A549 (cell line): ENCODE results near the gene CFAP73. TPM values are rescaled to one million over a fixed set of nuclear protein-coding genes. Genes with fewer than 3 reads are reported as not detected.

Experiments
- ATAC-seq, 2 experiments: fragments of 200-7000 bp in 1 of 2; fragments of >200 bp in 1 of 2; cut with Nextera tagmentation in 1 of 2; cut with Tn5 transposase in 1 of 2; 3 replicates each; pipeline versions ENCODE4 v1.8.0 to v1.9.1; 2018 to 2020; ENCODE audit warnings: mild to moderate bottlenecking in 1 of 2, moderate library complexity in 1 of 2
- CTCF ChIA-PET: fragments of 300-600 bp; sonication (Branson Sonifier 250); formaldehyde crosslinking; extraction: SDS; loops from one replicate; lab custom pipeline; 2021; ENCODE audit warnings: antibody characterized with exemption, inconsistent platforms; lab: Yijun Ruan, JAX
- POLR2A ChIA-PET: fragments of 350-600 bp; formaldehyde crosslinking; extraction: SDS; loops from one replicate; lab custom pipeline; 2021; ENCODE audit warnings: antibody characterized with exemption, inconsistent platforms; lab: Yijun Ruan, JAX
- DNase-seq, 2 experiments: peaks; one replicate each; pipeline versions ENCODE4 v3.0.0 to v3.0.0-alpha.2; 2011 to 2016; ENCODE audit warnings: low read depth in 1 of 2, low spot score in 1 of 2
- FAIRE-seq: peaks from 2 replicates; lab custom pipeline; 2011; peaks lifted over from hg19 to GRCh38; lab: Jason Lieb, UNC
- H3K27ac ChIP-seq, 2 experiments: fragments of >200 bp; sonication (Bioruptor Twin); formaldehyde crosslinking; 3 replicates each; pipeline ENCODE4 v1.5.1; 2016 to 2017
- H3K4me1 ChIP-seq: fragments of >200 bp; sonication (Bioruptor Twin); formaldehyde crosslinking; 3 replicates; pipeline ENCODE4 v1.6.1; 2016
- H3K4me2 ChIP-seq: fragments of >200 bp; sonication (Bioruptor Twin); formaldehyde crosslinking; 3 replicates; pipeline ENCODE4 v1.6.1; 2016
- H3K4me3 ChIP-seq: fragments of >200 bp; sonication (Bioruptor Twin); formaldehyde crosslinking; 3 replicates; pipeline ENCODE4 v1.5.1; 2016
- H3K9me3 ChIP-seq: fragments of >200 bp; sonication (Bioruptor Twin); formaldehyde crosslinking; 3 replicates; pipeline ENCODE4 v1.6.1; 2016
- BHLHE40 ChIP-seq: IDR thresholded peaks from 2 replicates; pipeline ENCODE4 v1.6.1; 2012; ENCODE audit warnings: low read depth, low read length, inconsistent platforms
- CBX2 ChIP-seq: fragments of 200-600 bp; sonication (generic); IDR thresholded peaks from 2 replicates; pipeline ENCODE4 v1.6.1; 2016; ENCODE audit warnings: low read depth, mild to moderate bottlenecking, borderline replicate concordance
- CEBPB ChIP-seq, 2 experiments: fragments of >200 bp in 1 of 2; sonication (Bioruptor Twin) in 1 of 2; formaldehyde crosslinking in 1 of 2; IDR thresholded peaks; 2 replicates each; pipeline ENCODE4 v1.6.1; 2012 to 2016
- CHD2 ChIP-seq: fragments of 150-350 bp; IDR thresholded peaks from 2 replicates; pipeline ENCODE4 v1.6.1; 2014; ENCODE audit warnings: low read length; ENCODE audit not compliant: partially characterized antibody
- ESRRA ChIP-seq: fragments of 150-350 bp; IDR thresholded peaks from 2 replicates; pipeline ENCODE4 v1.6.1; 2014; ENCODE audit warnings: mild to moderate bottlenecking, low read length, borderline replicate concordance
- FOSB ChIP-seq: fragments of 250-450 bp; sonication (Bioruptor Pico); IDR thresholded peaks from 2 replicates; pipeline ENCODE4 v1.5.0; 2020; ENCODE audit warnings: mild to moderate bottlenecking, moderate library complexity
- FOXS1 ChIP-seq: fragments of 250-450 bp; sonication (Bioruptor Pico); IDR thresholded peaks from 2 replicates; pipeline ENCODE4 v1.5.0; 2020; ENCODE audit warnings: mild to moderate bottlenecking, moderate library complexity
- HOXB5 ChIP-seq: fragments of 250-450 bp; sonication (Bioruptor Pico); IDR thresholded peaks from 2 replicates; pipeline ENCODE4 v1.5.0; 2020; ENCODE audit warnings: mild to moderate bottlenecking, moderate library complexity
- JUN ChIP-seq, 2 experiments: fragments of >200 bp; sonication (Bioruptor Twin); formaldehyde crosslinking; IDR thresholded peaks; 2 replicates in 1 of 2; 3 replicates in 1 of 2; pipeline ENCODE4 v1.6.1; 2016 to 2017
- KDM5A ChIP-seq: fragments of 200-600 bp; sonication (generic); IDR thresholded peaks from 2 replicates; pipeline ENCODE4 v1.6.1; 2016; ENCODE audit warnings: antibody characterized with exemption, mild to moderate bottlenecking
- NFE2L2 ChIP-seq: fragments of 150-350 bp; conservative IDR thresholded peaks from 2 replicates; pipeline ENCODE4 v1.6.1; 2014; ENCODE audit warnings: low read length
- POLR2AphosphoS2 ChIP-seq: conservative IDR thresholded peaks from 2 replicates; pipeline ENCODE4 v1.6.1; 2012; ENCODE audit warnings: low read length, improper control_type of control experiment, inconsistent platforms
- RAD21 ChIP-seq, 2 experiments: fragments of >200 bp in 1 of 2; sonication (Bioruptor Twin) in 1 of 2; formaldehyde crosslinking in 1 of 2; IDR thresholded peaks in 1 of 2; conservative IDR thresholded peaks in 1 of 2; 2 replicates in 1 of 2; 3 replicates in 1 of 2; pipeline ENCODE4 v1.6.1; 2012 to 2018; ENCODE audit warnings: inconsistent platforms in 1 of 2
- RARB ChIP-seq: fragments of 250-450 bp; sonication (Bioruptor Pico); IDR thresholded peaks from 2 replicates; pipeline ENCODE4 v1.8.0; 2021; ENCODE audit warnings: mild to moderate bottlenecking, moderate library complexity
- RNF2 ChIP-seq: fragments of 200-600 bp; sonication (generic); IDR thresholded peaks from 2 replicates; pipeline ENCODE4 v1.6.1; 2016; ENCODE audit warnings: low read depth, mild to moderate bottlenecking, antibody characterized with exemption, moderate library complexity, borderline replicate concordance
- SREBF2 ChIP-seq: fragments of 450-650 bp; IDR thresholded peaks from 2 replicates; pipeline ENCODE4 v1.6.1; 2014; ENCODE audit warnings: mild to moderate bottlenecking, moderate library complexity
- TFCP2L1 ChIP-seq: fragments of 250-450 bp; sonication (Bioruptor Pico); IDR thresholded peaks from 2 replicates; pipeline ENCODE4 v1.5.0; 2021; ENCODE audit warnings: mild to moderate bottlenecking
- TP53 ChIP-seq: fragments of 250-450 bp; sonication (Bioruptor Pico); IDR thresholded peaks from 2 replicates; pipeline ENCODE4 v1.5.0; 2021; ENCODE audit warnings: mild to moderate bottlenecking, moderate library complexity
- ZC3H11A ChIP-seq: fragments of 450-650 bp; IDR thresholded peaks from 2 replicates; pipeline ENCODE4 v1.6.1; 2014; ENCODE audit warnings: antibody characterized with exemption, mild to moderate bottlenecking
- ZFP36 ChIP-seq: fragments of 450-650 bp; IDR thresholded peaks from 2 replicates; pipeline ENCODE4 v1.6.1; 2014; ENCODE audit warnings: borderline replicate concordance; ENCODE audit not compliant: partially characterized antibody
- ZNF302 ChIP-seq: fragments of 250-450 bp; sonication (Bioruptor Pico); IDR thresholded peaks from 2 replicates; pipeline ENCODE4 v1.9.0; 2021; ENCODE audit warnings: inconsistent platforms, mild to moderate bottlenecking, moderate library complexity
- ZSCAN20 ChIP-seq: fragments of 250-450 bp; sonication (Bioruptor Pico); IDR thresholded peaks from 2 replicates; pipeline ENCODE4 v1.8.0; 2022; ENCODE audit warnings: mild to moderate bottlenecking, moderate library complexity
- WGBS: methylation state at CpG from one replicate; pipeline ENCODE4 v1.1.6; 2017; ENCODE audit errors: missing lambda C conversion rate; 5-methylcytosine and 5-hydroxymethylcytosine counted together
- polyA plus RNA-seq, 4 experiments: library from polyadenylated mRNA; depleted of rRNA in 3 of 4; stranded (reverse); fragments of >200 nt; fragmentation: RNase III in 1 of 4; extraction: RNeasy Plus Mini Kit Qiagen cat#74134 plus additional on column Dnase treatment in 1 of 4; gene quantifications; 2 replicates in 3 of 4; 3 replicates in 1 of 4; pipeline ENCODE4 v1.2.3, GENCODE V29; 2011 to 2017

The CFAP73 gene
- polyA plus RNA-seq, 2 of the 4 experiments (the other 2 are of a cell fraction), result 0.05 TPM; not detected in 1

- Histone ChIP-seq H3K4me1 (peaks cover 5% of the 10 kb centered on the region; the same call in 2 of the 3 replicates), H3K27ac (0 out of 6 replicates have a peak overlapping the region, but pooled peaks of 1 of the 2 experiments have one; percentile 5), H3K4me2 (no peak overlapping the region), H3K4me3 (no peak overlapping the region), H3K9me3 (no peaks in the 10 kb centered on the region)
- TF ChIP-seq POLR2AphosphoS2, result no peak
- TF ChIP-seq CHD2, result no peak
- no peak for TF ChIP-seq RNF2
- no peak for TF ChIP-seq JUN (IDR thresholded peaks at IDR 0.05)
- TF ChIP-seq ESRRA, result no peak
- no peak for TF ChIP-seq FOXS1 (CRISPR knock-in tag)
- TF ChIP-seq FOSB, result no peak
- TF ChIP-seq ZC3H11A, result no peak
- no peak for TF ChIP-seq SREBF2
- no peak for TF ChIP-seq RAD21 (conservative IDR thresholded peaks at IDR 0.05 in 1 of 2, IDR thresholded peaks at IDR 0.05 in 1 of 2)
- no peak for TF ChIP-seq HOXB5 (CRISPR knock-in tag)
- no peak for TF ChIP-seq ZSCAN20 (CRISPR knock-in tag)
- TF ChIP-seq KDM5A, result no peak
- TF ChIP-seq ZNF302 (CRISPR knock-in tag), result no peak
- no peak for TF ChIP-seq RARB (CRISPR knock-in tag)
- TF ChIP-seq CBX2, result no peak
- ATAC-seq (no peak), FAIRE-seq (no peak), DNase-seq (no peak)
- CTCF ChIA-PET, result interaction anchor here (1.3 to 5.1 kb wide), 8 partner anchors 15 to 107 kb away, joined by 3 to 61 read pairs (median 9); no protein-coding TSS in a partner anchor
- WGBS, result 86% methylated on average over 8 of the region's 12 CpGs
- POLR2A ChIA-PET, result no interaction called here
These were observed 49.8 kb upstream of the CFAP73 start for GRCh38 chr12:113099764-113100163.

- TF ChIP-seq BHLHE40, result no peak
- no peak for TF ChIP-seq RNF2
- no peak for TF ChIP-seq RARB (CRISPR knock-in tag)
- TF ChIP-seq NFE2L2, result no peak
- TF ChIP-seq TP53 (CRISPR knock-in tag), result no peak
- no peak for TF ChIP-seq ZSCAN20 (CRISPR knock-in tag)
- TF ChIP-seq TFCP2L1 (CRISPR knock-in tag), result no peak
- TF ChIP-seq CEBPB (IDR thresholded peaks at IDR 0.05), result no peak
- CTCF ChIA-PET, result interaction anchor here (0.7 to 5.1 kb wide), 3 partner anchors 37 to 73 kb away, joined by 3 to 61 read pairs (median 5); no protein-coding TSS in a partner anchor
- DNase-seq (no peak), ATAC-seq (no peak), FAIRE-seq (no peak)
- Histone ChIP-seq H3K4me2 (no peak overlapping the region), H3K9me3 (no peaks in the 10 kb centered on the region), H3K4me1 (peaks cover 5% of the 10 kb centered on the region; the same call in 2 of the 3 replicates), H3K4me3 (no peak overlapping the region), H3K27ac (no peak overlapping the region)
- POLR2A ChIA-PET, result no interaction called here
- 75% methylated on average over 9 of the region's 10 CpGs for WGBS
These were observed 47.8 kb upstream of the CFAP73 start for GRCh38 chr12:113101751-113102150.

- CTCF ChIA-PET, result interaction anchor here (0.7 kb wide), 2 partner anchors 72 kb away, joined by 3 read pairs; no protein-coding TSS in a partner anchor
These were observed 46.7 kb upstream of the CFAP73 start for GRCh38 chr12:113102811-113103210.

More at GRCh38 chr12:113102811-113103210, 46.7 kb upstream of the CFAP73 start:
- WGBS, result 81% methylated on average over 5 of the region's 5 CpGs
- ATAC-seq (no peak), DNase-seq (no peak), FAIRE-seq (no peak)
- POLR2A ChIA-PET, result no interaction called here
- Histone ChIP-seq H3K4me3 (no peak overlapping the region), H3K27ac (no peak overlapping the region), H3K4me2 (no peak overlapping the region), H3K4me1 (peaks cover 5% of the 10 kb centered on the region; the same call in 2 of the 3 replicates), H3K9me3 (no peaks in the 10 kb centered on the region)
- no peak for TF ChIP-seq TFCP2L1 (CRISPR knock-in tag)
- TF ChIP-seq ZFP36, result peak; percentile 57
